Stomach (tissue), 9 donors: Measurements from ENCODE around the gene ORAI3. TPM values are rescaled to one million over a fixed set of nuclear protein-coding genes. Genes with fewer than 3 reads are reported as not detected.

Source experiments
- DNase-seq, 2 donors: peaks; one replicate each; pipeline versions ENCODE4 v3.0.0 to v3.0.0-alpha.2; 2013 to 2019
- H3K27ac ChIP-seq, 5 donors: fragments of 200-600 bp in 4 of 5; sonication (generic) in 4 of 5; one replicate each; pipeline ENCODE4 v1.5.1; 2013 to 2019; ENCODE audit warnings: mild to moderate bottlenecking in 1 of 5, moderate library complexity in 1 of 5
- H3K27me3 ChIP-seq, 3 donors: fragments of 200-600 bp; sonication (generic); one replicate each; pipeline ENCODE4 v1.5.1; 2017 to 2019; ENCODE audit warnings: mixed run types in 1 of 3
- H3K36me3 ChIP-seq, 4 donors: fragments of 200-600 bp; sonication (generic); 1 replicate in 3 of 4; 2 replicates in 1 of 4; pipeline ENCODE4 v1.5.1; 2016 to 2019
- H3K4me1 ChIP-seq, 4 donors: fragments of 200-600 bp; sonication (generic); one replicate each; pipeline ENCODE4 v1.5.1; 2016 to 2019
- H3K4me3 ChIP-seq, 4 donors: fragments of 200-600 bp; sonication (generic) in 3 of 4; one replicate each; pipeline ENCODE4 v1.5.1; 2016 to 2019; ENCODE audit warnings: mild to moderate bottlenecking in 1 of 4
- H3K9me3 ChIP-seq, 4 donors: fragments of 200-600 bp; sonication (generic); one replicate each; pipeline ENCODE4 v1.5.1; 2016 to 2019
- CTCF ChIP-seq, 7 experiments: fragments of 450-650 bp in 4 of 7; fragments of 200-600 bp in 3 of 7; sonication (generic) in 3 of 7; IDR thresholded peaks; one replicate each; pipeline ENCODE4 v1.5.1; 2016 to 2019; ENCODE audit warnings: antibody characterized with exemption in 7 of 7, control low read depth in 2 of 7, mild to moderate bottlenecking in 1 of 7
- EP300 ChIP-seq: sonication (generic); formaldehyde crosslinking; IDR thresholded peaks from one replicate; pipeline ENCODE4 v1.6.1; 2017; ENCODE audit warnings: antibody characterized with exemption
- POLR2A ChIP-seq, 4 donors: fragments of 450-650 bp; IDR thresholded peaks; one replicate each; pipeline ENCODE4 v1.6.1; 2016; ENCODE audit warnings: antibody characterized with exemption in 4 of 4, control low read depth in 2 of 4, mild to moderate bottlenecking in 1 of 4, moderate library complexity in 1 of 4
- POLR2AphosphoS5 ChIP-seq, 3 donors: sonication (generic); formaldehyde crosslinking; IDR thresholded peaks; one replicate each; pipeline ENCODE4 v1.6.1; 2016; ENCODE audit warnings: antibody characterized with exemption in 3 of 3
- WGBS, 5 donors: extraction: QIAGEN DNeasy Blood & Tissue Kit in 3 of 5; methylation state at CpG; one replicate each; pipeline versions ENCODE4 v1.1.5 to v1.1.7; 2013 to 2018; 5-methylcytosine and 5-hydroxymethylcytosine counted together
- intact Hi-C: fragments of 100-400 bp; cut with DNase I; formaldehyde crosslinking; loops from one replicate; pipeline ENCODE4 v1.15.1; 2023; ENCODE audit warnings: low total_unique reads
- polyA plus RNA-seq, 3 donors: library from polyadenylated mRNA; stranded (reverse); fragments of 200-250 nt; gene quantifications; one replicate each; pipeline ENCODE4 v1.2.3, GENCODE V29; 2013
- total RNA-seq, 5 donors: library from RNA; depleted of rRNA; stranded (reverse); fragments of >200 nt; gene quantifications; one replicate each; pipeline versions ENCODE4 v1.1.0 to v1.2.3, GENCODE V29; 2014 to 2016
- donor health status: healthy with polysubstance abuse.
- donor health status: Bipolar disorder and iron deficiency.
- donor health status: healthy.

Gene ORAI3
- total and polyA plus RNA-seq, 8 donors = 6.7 to 26.0 (median 10.5) TPM; not detected in 1

DNA sequence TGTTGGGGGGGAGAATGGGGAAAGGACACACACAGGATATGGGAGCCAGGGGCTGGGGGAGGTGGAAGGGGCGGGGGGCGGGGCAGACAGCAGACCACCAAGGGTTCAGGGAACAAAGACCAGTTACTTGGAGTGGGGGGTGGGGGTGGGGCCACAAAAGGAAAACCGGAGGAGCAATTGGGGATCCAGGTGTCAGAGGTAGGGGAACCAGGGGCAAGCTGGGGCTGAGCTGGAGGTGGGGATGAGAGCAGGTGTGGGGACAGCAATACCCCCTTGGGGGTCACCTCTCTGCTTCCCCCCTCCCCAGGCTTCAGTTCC is 1.4 kb upstream of the ORAI3 start:
- DNase-seq = no peak
- H3K27ac ChIP-seq = peak overlapping the region; percentile 16 to 96 (median 92)
- H3K4me1 ChIP-seq = peaks cover 25 to 50% (median 43%) of the 10 kb centered on the region in 4 donors
- intact Hi-C loops = no loop called here
- WGBS, 5 donors = 38 to 76% (median 71%) methylated on average over 1 to 3 of the region's 3 CpGs
- peaks cover 0 to 47% (median 45%) of the 10 kb centered on the region in 4 donors for H3K36me3 ChIP-seq
- no peaks in the 10 kb centered on the region for H3K27me3 ChIP-seq
- no peak for TF ChIP-seq POLR2A (IDR thresholded peaks at IDR 0.05)
- TF ChIP-seq CTCF (IDR thresholded peaks at IDR 0.05) = no peak
- no peak for TF ChIP-seq EP300
- TF ChIP-seq POLR2AphosphoS5 (IDR thresholded peaks at IDR 0.05) = no peak
- peak overlapping the region in 1 of 4 donors; percentile 88 for H3K4me3 ChIP-seq
- H3K9me3 ChIP-seq = no peaks in the 10 kb centered on the region

DNA sequence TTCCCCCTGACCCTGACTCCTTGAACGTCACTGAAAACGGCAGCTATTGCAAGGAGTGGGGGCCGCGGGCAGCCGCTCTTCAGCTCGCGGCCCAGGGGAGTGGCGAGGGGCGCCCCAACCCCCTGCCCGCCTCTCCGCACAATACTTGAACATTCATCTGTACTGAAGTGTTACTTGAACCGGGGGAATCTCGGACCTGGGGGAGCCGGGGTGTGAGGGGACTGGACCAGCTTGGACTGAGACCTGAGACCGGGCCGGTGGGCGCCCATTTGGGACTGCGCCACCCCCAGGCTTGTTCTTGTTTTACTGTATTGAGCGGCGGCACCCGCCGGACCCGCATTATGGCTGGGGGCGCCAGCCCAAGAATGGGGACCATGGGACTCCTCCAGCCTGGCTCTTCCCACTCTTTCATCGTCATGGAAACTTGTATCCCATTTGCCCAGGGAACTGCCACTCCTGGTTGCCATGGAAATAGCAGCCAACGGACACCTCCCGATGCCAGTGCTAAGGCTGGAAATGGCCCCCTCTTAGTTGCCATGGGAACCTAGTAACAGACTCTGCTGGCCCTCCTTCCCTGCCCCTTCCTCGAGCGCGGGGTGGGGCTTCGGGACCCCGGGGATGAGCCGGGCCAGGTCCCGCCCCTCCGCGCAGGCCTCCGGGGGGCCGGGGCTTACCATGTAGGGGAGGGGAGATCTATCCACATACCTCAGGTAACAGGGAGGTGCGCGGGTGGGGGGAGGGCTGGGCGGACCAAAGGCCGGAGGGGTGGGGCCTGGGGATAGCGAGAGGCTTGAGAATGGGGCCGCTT is 805 bp upstream of the ORAI3 start:
- peak overlapping the region; percentile 89 to 96 (median 92) for H3K27ac ChIP-seq

GRCh38 chr16:30949650-30950515 is 1.0 kb downstream of the ORAI3 start:
- no peaks in the 10 kb centered on the region for H3K27me3 ChIP-seq
- H3K27ac ChIP-seq = peak overlapping the region; percentile 89 to 96 (median 92)
- H3K36me3 ChIP-seq = peaks cover 0 to 26% (median 22%) of the 10 kb centered on the region in 4 donors
- peak overlapping the region; percentile 69 to 88 (median 83) for H3K4me3 ChIP-seq
- intact Hi-C loops = no loop called here
- H3K9me3 ChIP-seq = no peaks in the 10 kb centered on the region
- H3K4me1 ChIP-seq = peaks cover 28 to 64% (median 59%) of the 10 kb centered on the region in 4 donors
- DNase-seq = peak; percentile 67 to 88
- WGBS, 5 donors = 3 to 10% (median 4%) methylated on average over 21 of the region's 21 CpGs
- TF ChIP-seq EP300 (no peak), POLR2AphosphoS5 (IDR thresholded peaks at IDR 0.05) (peak in 2 of 3 donors; percentile 67 to 76)

More for the DNA sequence above, 805 bp upstream of the ORAI3 start:
- Histone ChIP-seq H3K4me1 (peaks cover 28 to 50% (median 47%) of the 10 kb centered on the region in 4 donors), H3K9me3 (no peaks in the 10 kb centered on the region), H3K27me3 (no peaks in the 10 kb centered on the region), H3K36me3 (peaks cover 0 to 41% (median 39%) of the 10 kb centered on the region in 4 donors), H3K4me3 (peak overlapping the region; percentile 69 to 88 (median 83))
- TF ChIP-seq POLR2A (IDR thresholded peaks at IDR 0.05) (no peak), POLR2AphosphoS5 (IDR thresholded peaks at IDR 0.05) (no peak), CTCF (IDR thresholded peaks at IDR 0.05) (no peak), EP300 (no peak)
- WGBS, 5 donors = 28 to 55% (median 35%) methylated on average over 26 to 44 of the region's 44 CpGs
- intact Hi-C loops = no loop called here
- DNase-seq = peak; percentile 80 to 98

DNA sequence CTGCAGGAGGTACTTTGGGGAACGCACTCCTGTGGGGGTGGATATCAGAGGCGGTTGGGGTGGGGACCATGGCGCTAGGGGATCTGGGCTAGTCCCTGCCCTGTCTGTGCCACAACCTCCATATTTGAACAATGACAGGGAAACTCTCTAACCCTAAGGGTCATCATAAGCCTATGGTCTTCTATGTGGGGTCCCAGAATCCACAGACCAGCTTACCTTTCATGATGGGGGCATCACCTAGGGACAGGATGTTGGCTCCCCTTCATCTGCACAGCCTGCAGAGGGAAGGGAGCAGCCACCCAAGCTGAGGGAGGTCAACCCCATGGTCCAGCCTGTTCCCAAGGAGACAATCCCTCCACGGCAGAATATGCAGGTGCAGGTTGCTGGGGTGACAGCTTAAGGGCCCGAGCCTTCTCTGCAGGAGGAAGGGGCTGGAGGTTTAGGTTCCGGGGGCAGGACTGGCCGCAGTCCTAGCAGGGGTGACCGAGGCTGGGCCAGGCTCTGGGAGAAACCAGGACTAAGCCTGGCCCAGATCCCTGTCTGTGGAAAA is 1.7 kb downstream of the ORAI3 start:
- peak overlapping the region; percentile 69 to 88 (median 83) for H3K4me3 ChIP-seq
- intact Hi-C loops = no loop called here
- peaks cover 28 to 64% (median 59%) of the 10 kb centered on the region in 4 donors for H3K4me1 ChIP-seq
- WGBS, 5 donors = 68 to 76% (median 70%) methylated on average over 8 of the region's 8 CpGs
- H3K9me3 ChIP-seq = no peaks in the 10 kb centered on the region
- no peaks in the 10 kb centered on the region for H3K27me3 ChIP-seq
- DNase-seq = no peak
- peak overlapping the region; percentile 5 to 96 (median 92) for H3K27ac ChIP-seq
- peaks cover 0 to 19% (median 16%) of the 10 kb centered on the region in 4 donors for H3K36me3 ChIP-seq
- no peak for TF ChIP-seq POLR2A (IDR thresholded peaks at IDR 0.05)
- no peak for TF ChIP-seq CTCF (IDR thresholded peaks at IDR 0.05)
- no peak for TF ChIP-seq POLR2AphosphoS5 (IDR thresholded peaks at IDR 0.05)
- TF ChIP-seq EP300 = no peak
